GM23338 (cell line): ENCODE results near the gene ATP8A1. TPM values are rescaled to one million over a fixed set of nuclear protein-coding genes. Genes with fewer than 3 reads are reported as not detected.

ENCODE experiments used
- ATAC-seq: fragments of 200-7000 bp; cut with Tn5 transposase; 3 replicates; pipeline ENCODE4 v1.9.1; 2020
- DNase-seq: peaks from one replicate; pipeline ENCODE4 v3.0.0-alpha.2; 2015; ENCODE audit warnings: low spot score
- H2AFZ ChIP-seq: fragments of 200-600 bp; sonication (generic); 2 replicates; pipeline ENCODE4 v1.8.0; 2016; ENCODE audit warnings: antibody characterized with exemption, mild to moderate bottlenecking, moderate library complexity
- H3F3A ChIP-seq: fragments of 200-600 bp; sonication (generic); replicated peaks from 2 replicates; pipeline ENCODE4 v1.8.0; 2017; ENCODE audit warnings: antibody characterized with exemption, mixed run types, low read depth
- H3K27ac ChIP-seq: fragments of 200-600 bp; sonication (generic); 2 replicates; pipeline ENCODE4 v1.6.1; 2016; ENCODE audit warnings: low read depth
- H3K27me3 ChIP-seq: fragments of 200-600 bp; sonication (generic); 2 replicates; pipeline ENCODE4 v1.8.0; 2016; ENCODE audit warnings: mild to moderate bottlenecking, mixed run types, moderate library complexity; ENCODE audit not compliant: insufficient read depth
- H3K36me3 ChIP-seq: fragments of 200-600 bp; sonication (generic); 2 replicates; pipeline ENCODE4 v1.8.0; 2016; ENCODE audit warnings: mild to moderate bottlenecking; ENCODE audit not compliant: insufficient read depth
- H3K4me1 ChIP-seq: fragments of 200-600 bp; sonication (generic); 2 replicates; pipeline ENCODE4 v1.8.0; 2016; ENCODE audit warnings: mild to moderate bottlenecking, moderate library complexity; ENCODE audit not compliant: insufficient read depth
- H3K4me2 ChIP-seq: fragments of 200-600 bp; sonication (generic); 2 replicates; pipeline ENCODE4 v1.7.1; 2017; ENCODE audit warnings: mixed run types
- H3K4me3 ChIP-seq: fragments of 200-600 bp; sonication (generic); 2 replicates; pipeline ENCODE4 v1.6.1; 2016; ENCODE audit warnings: mixed run types
- H3K79me2 ChIP-seq: fragments of 200-600 bp; sonication (generic); replicated peaks from 2 replicates; pipeline ENCODE4 v1.8.0; 2017; ENCODE audit warnings: mild to moderate bottlenecking; ENCODE audit not compliant: insufficient read depth
- H3K9me2 ChIP-seq: fragments of 200-600 bp; sonication (generic); 2 replicates; pipeline ENCODE4 v1.8.0; 2017; ENCODE audit not compliant: insufficient read depth
- H4K20me1 ChIP-seq: fragments of 200-600 bp; sonication (generic); replicated peaks from 2 replicates; pipeline ENCODE4 v1.8.0; 2017; ENCODE audit warnings: mild to moderate bottlenecking; ENCODE audit not compliant: insufficient read depth
- H3K27ac Mint-ChIP-seq: 2 replicates; pipeline ENCODE4 v1.8.0; 2020; ENCODE audit warnings: inconsistent platforms, mild to moderate bottlenecking, moderate library complexity, mixed read lengths
- H3K27me3 Mint-ChIP-seq: 3 replicates; pipeline ENCODE4 v1.8.0; 2022; ENCODE audit warnings: low read depth, mild to moderate bottlenecking, moderate library complexity, mixed read lengths, inconsistent platforms; ENCODE audit not compliant: insufficient read depth, poor library complexity
- H3K36me3 Mint-ChIP-seq: 3 replicates; pipeline ENCODE4 v1.8.0; 2021; ENCODE audit warnings: low read depth, mild to moderate bottlenecking, inconsistent platforms, moderate library complexity, mixed read lengths
- H3K4me1 Mint-ChIP-seq: 3 replicates; pipeline ENCODE4 v1.8.0; 2020; ENCODE audit warnings: mild to moderate bottlenecking, inconsistent platforms, mixed read lengths
- H3K4me3 Mint-ChIP-seq: 3 replicates; pipeline ENCODE4 v1.8.0; 2021; ENCODE audit warnings: moderate library complexity, mild to moderate bottlenecking, inconsistent platforms, mixed read lengths
- H3K9me3 Mint-ChIP-seq: 3 replicates; pipeline ENCODE4 v1.8.0; 2020; ENCODE audit warnings: moderate library complexity, mild to moderate bottlenecking, inconsistent platforms, mixed read lengths
- ETS1 ChIP-seq: IDR thresholded peaks from 2 replicates; pipeline ENCODE4 v1.6.1; 2016; ENCODE audit warnings: antibody characterized with exemption
- EZH2phosphoT487 ChIP-seq: fragments of 200-600 bp; sonication (generic); IDR thresholded peaks from one replicate; pipeline ENCODE4 v1.8.1; 2018; ENCODE audit warnings: antibody characterized with exemption; ENCODE audit not compliant: unreplicated experiment
- NANOG ChIP-seq: IDR thresholded peaks from 2 replicates; pipeline ENCODE4 v1.6.1; 2016; ENCODE audit warnings: antibody characterized with exemption, borderline replicate concordance
- REST ChIP-seq: IDR thresholded peaks from one replicate; pipeline ENCODE4 v1.6.1; 2018; ENCODE audit warnings: antibody characterized with exemption; ENCODE audit not compliant: unreplicated experiment
- ZNF114 ChIP-seq: fragments of 250-450 bp; sonication (Bioruptor Pico); IDR thresholded peaks from 2 replicates; pipeline ENCODE4 v1.5.0; 2020; ENCODE audit warnings: mild to moderate bottlenecking, moderate library complexity
- ZNF331 ChIP-seq: fragments of 250-450 bp; sonication (Bioruptor Pico); IDR thresholded peaks from 2 replicates; pipeline ENCODE4 v1.5.0; 2020; ENCODE audit warnings: low read depth, mild to moderate bottlenecking, moderate library complexity
- ZNF462 ChIP-seq: fragments of 250-450 bp; sonication (Bioruptor Pico); IDR thresholded peaks from 2 replicates; pipeline ENCODE4 v1.5.0; 2020; ENCODE audit warnings: mild to moderate bottlenecking, moderate library complexity
- polyA plus RNA-seq: library from polyadenylated mRNA; unstranded; fragments of >200 nt; fragmentation: Nextera tagmentation; extraction: Ambion mirVana; gene quantifications from 2 replicates; pipeline ENCODE4 v1.2.1, GENCODE V29; 2016
- total RNA-seq: library from RNA; depleted of rRNA; stranded (reverse); fragments of >200 nt; shearing (Covaris generic); gene quantifications from 2 replicates; pipeline ENCODE4 v1.2.3, GENCODE V29; 2014

The ATP8A1 gene
- total and polyA plus RNA-seq, 2 experiments from 2014 or later, result 6.8 to 66.3 TPM

- H3K27me3 Mint-ChIP-seq, result peaks cover 17% of the 10 kb centered on the region
- Histone ChIP-seq H3K27ac (no peak overlapping the region), H3K4me1 (peaks cover 47% of the 10 kb centered on the region), H3K4me3 (no peak overlapping the region), H3K36me3 (no peaks in the 10 kb centered on the region), H3K79me2 (no peaks in the 10 kb centered on the region), H2AFZ (no peak overlapping the region), H4K20me1 (no peaks in the 10 kb centered on the region), H3K27me3 (no peaks in the 10 kb centered on the region), H3K4me2 (peak overlapping the region; percentile 60), H3F3A (peaks cover 9% of the 10 kb centered on the region; the same call in 1 of the 2 replicates), H3K9me2 (no peaks in the 10 kb centered on the region)
- no peak for TF ChIP-seq ETS1
- peak; percentile 55; the same call in 1 of the 2 replicates for TF ChIP-seq NANOG
- H3K4me3 Mint-ChIP-seq, result no peak overlapping the region; the same call in 2 of the 3 replicates
- H3K36me3 Mint-ChIP-seq, result no peaks in the 10 kb centered on the region; the same call in 1 of the 3 replicates
- no peaks in the 10 kb centered on the region for H3K9me3 Mint-ChIP-seq
- H3K4me1 Mint-ChIP-seq, result peaks cover 62% of the 10 kb centered on the region
- DNase-seq (peak; percentile 64), ATAC-seq (peak; percentile 85)
- no peak overlapping the region for H3K27ac Mint-ChIP-seq
These were observed 228.9 kb downstream of the ATP8A1 start for GRCh38 chr4:42428036-42428435.

- H3K4me1 ChIP-seq, result peaks cover 49% of the 10 kb centered on the region
- no peaks in the 10 kb centered on the region for H3K27me3 ChIP-seq
- Mint-ChIP-seq H3K4me3 (peak overlapping the region; percentile 57), H3K9me3 (no peaks in the 10 kb centered on the region), H3K27ac (peak overlapping the region; percentile 96), H3K27me3 (peaks cover 16% of the 10 kb centered on the region), H3K36me3 (peaks cover 13% of the 10 kb centered on the region), H3K4me1 (peaks cover 60% of the 10 kb centered on the region)
- no peaks in the 10 kb centered on the region for H3K9me2 ChIP-seq
- TF ChIP-seq ZNF462 (no peak), ZNF331 (CRISPR knock-in tag) (no peak), EZH2phosphoT487 (no peak), ZNF114 (CRISPR knock-in tag) (no peak), NANOG (peak; percentile 55; the same call in 1 of the 2 replicates), REST (no peak)
- H4K20me1 ChIP-seq, result no peaks in the 10 kb centered on the region
- no peaks in the 10 kb centered on the region for H3K36me3 ChIP-seq
- peak overlapping the region; percentile 1; the same call in 1 of the 2 replicates for H3K4me3 ChIP-seq
- H2AFZ ChIP-seq, result no peak overlapping the region
- peak overlapping the region; percentile 87 for H3K27ac ChIP-seq
- peak overlapping the region; percentile 36 for H3K4me2 ChIP-seq
- peak; percentile 77 for ATAC-seq
- peaks cover 9% of the 10 kb centered on the region; the same call in 1 of the 2 replicates for H3F3A ChIP-seq
- H3K79me2 ChIP-seq, result no peaks in the 10 kb centered on the region
- DNase-seq, result peak; percentile 67
These were observed 231.5 kb downstream of the ATP8A1 start for GRCh38 chr4:42425146-42426065.
